ENCODE measurements around the gene NCAPD2.
"Not testable (repeated sequence)": the region's sequence is repeated elsewhere in the genome, so short reads cannot be mapped to it uniquely, and the experiment has no call there.

NCAPD2 gene

GRCh38 chr12:6532051-6532926 lies 38.4 kb downstream of the NCAPD2 start:
- Mint-ChIP-seq H3K4me3 (peak overlapping the region; percentile 99), H3K9me3 (no peaks in the 10 kb centered on the region), H3K27me3 (no peaks in the 10 kb centered on the region), H3K36me3 (ENCODE audit: low read depth) (peaks cover 82% of the 10 kb centered on the region), H3K27ac (peak overlapping the region; percentile 100), H3K4me1 (ENCODE audit: low read depth) (peaks cover 49% of the 10 kb centered on the region)

GRCh38 chr12:6532927-6533652 lies 39.2 kb downstream of the NCAPD2 start:
- peak overlapping the region; percentile 100 for H3K27ac Mint-ChIP-seq
- no peaks in the 10 kb centered on the region for H3K9me3 Mint-ChIP-seq
- peaks cover 57% of the 10 kb centered on the region for H3K4me1 Mint-ChIP-seq (ENCODE audit: low read depth)
- H3K27me3 Mint-ChIP-seq = no peaks in the 10 kb centered on the region
- peaks cover 82% of the 10 kb centered on the region for H3K36me3 Mint-ChIP-seq (ENCODE audit: low read depth)
- peak overlapping the region; percentile 99 for H3K4me3 Mint-ChIP-seq

- H3K4me3 Mint-ChIP-seq = peak overlapping the region; percentile 99
- peak overlapping the region; percentile 100 for H3K27ac Mint-ChIP-seq
- H3K4me1 Mint-ChIP-seq (ENCODE audit: low read depth) = peaks cover 59% of the 10 kb centered on the region
- peaks cover 84% of the 10 kb centered on the region for H3K36me3 Mint-ChIP-seq (ENCODE audit: low read depth)
- H3K27me3 Mint-ChIP-seq = no peaks in the 10 kb centered on the region
- no peaks in the 10 kb centered on the region for H3K9me3 Mint-ChIP-seq
Observed at GRCh38 chr12:6533653-6533922, 39.7 kb downstream of the NCAPD2 start.

- Mint-ChIP-seq H3K4me3 (peak within 1 kb of the TSS; percentile 99), H3K9me3 (no peaks in the 10 kb centered on the region), H3K36me3 (ENCODE audit: low read depth) (peaks cover 81% of the 10 kb centered on the region), H3K27ac (peak within 1 kb of the TSS; percentile 100), H3K4me1 (ENCODE audit: low read depth) (peaks cover 63% of the 10 kb centered on the region), H3K27me3 (no peaks in the 10 kb centered on the region)
Observed at GRCh38 chr12:6533923-6534694, 40.2 kb downstream of the NCAPD2 start, which contains the start of gene GAPDH. GAPDH (plus strand) TSS chr12:6534517; CDS start chr12:6534833, 316 bp downstream.

- peaks cover 83% of the 10 kb centered on the region for H3K36me3 Mint-ChIP-seq (ENCODE audit: low read depth)
- H3K9me3 Mint-ChIP-seq = no peaks in the 10 kb centered on the region
- no peaks in the 10 kb centered on the region for H3K27me3 Mint-ChIP-seq
- peak overlapping the region; percentile 99 for H3K4me3 Mint-ChIP-seq
- H3K4me1 Mint-ChIP-seq (ENCODE audit: low read depth) = peaks cover 65% of the 10 kb centered on the region
- peak overlapping the region; percentile 100 for H3K27ac Mint-ChIP-seq
Observed at GRCh38 chr12:6534695-6534944, 40.7 kb downstream of the NCAPD2 start.

GRCh38 chr12:6534945-6535696 lies 41.2 kb downstream of the NCAPD2 start:
- peak overlapping the region; percentile 100 for H3K27ac Mint-ChIP-seq
- peaks cover 70% of the 10 kb centered on the region for H3K4me1 Mint-ChIP-seq (ENCODE audit: low read depth)
- peak overlapping the region; percentile 99 for H3K4me3 Mint-ChIP-seq
- H3K9me3 Mint-ChIP-seq = no peaks in the 10 kb centered on the region
- no peaks in the 10 kb centered on the region for H3K27me3 Mint-ChIP-seq
- H3K36me3 Mint-ChIP-seq (ENCODE audit: low read depth) = peaks cover 79% of the 10 kb centered on the region

- H3K27ac Mint-ChIP-seq = peak overlapping the region; percentile 100
- H3K36me3 Mint-ChIP-seq (ENCODE audit: low read depth) = peaks cover 74% of the 10 kb centered on the region
- H3K4me1 Mint-ChIP-seq (ENCODE audit: low read depth) = peaks cover 75% of the 10 kb centered on the region
- H3K9me3 Mint-ChIP-seq = no peaks in the 10 kb centered on the region
- H3K4me3 Mint-ChIP-seq = peak overlapping the region; percentile 99
- no peaks in the 10 kb centered on the region for H3K27me3 Mint-ChIP-seq
Observed at GRCh38 chr12:6535697-6535946, 41.7 kb downstream of the NCAPD2 start.

GRCh38 chr12:6535960-6536847 lies 42.3 kb downstream of the NCAPD2 start:
- H3K36me3 Mint-ChIP-seq (ENCODE audit: low read depth) = peaks cover 68% of the 10 kb centered on the region
- H3K4me3 Mint-ChIP-seq = peak overlapping the region; percentile 99
- H3K27ac Mint-ChIP-seq = peak overlapping the region; percentile 100
- H3K9me3 Mint-ChIP-seq = no peaks in the 10 kb centered on the region
- H3K4me1 Mint-ChIP-seq (ENCODE audit: low read depth) = peaks cover 75% of the 10 kb centered on the region
- no peaks in the 10 kb centered on the region for H3K27me3 Mint-ChIP-seq

GRCh38 chr12:6536894-6537579 lies 43.1 kb downstream of the NCAPD2 start:
- H3K4me1 Mint-ChIP-seq (ENCODE audit: low read depth) = peaks cover 71% of the 10 kb centered on the region
- H3K4me3 Mint-ChIP-seq = peak overlapping the region; percentile 99
- no peaks in the 10 kb centered on the region for H3K9me3 Mint-ChIP-seq
- peak overlapping the region; percentile 100 for H3K27ac Mint-ChIP-seq
- H3K36me3 Mint-ChIP-seq (ENCODE audit: low read depth) = peaks cover 63% of the 10 kb centered on the region
- no peaks in the 10 kb centered on the region for H3K27me3 Mint-ChIP-seq

- peaks cover 63% of the 10 kb centered on the region for H3K4me1 Mint-ChIP-seq (ENCODE audit: low read depth)
- peak overlapping the region; percentile 100 for H3K27ac Mint-ChIP-seq
- not testable (repeated sequence) for H3K27me3 Mint-ChIP-seq, H3K9me3 Mint-ChIP-seq
- peaks cover 55% of the 10 kb centered on the region for H3K36me3 Mint-ChIP-seq (ENCODE audit: low read depth)
- peak overlapping the region; percentile 99 for H3K4me3 Mint-ChIP-seq
Observed at GRCh38 chr12:6537580-6538419, 43.9 kb downstream of the NCAPD2 start.

GRCh38 chr12:6538420-6539313 lies 44.8 kb downstream of the NCAPD2 start:
- Mint-ChIP-seq H3K27ac (peak overlapping the region; percentile 100), H3K9me3 (no peaks in the 10 kb centered on the region), H3K4me1 (ENCODE audit: low read depth) (peaks cover 57% of the 10 kb centered on the region), H3K36me3 (ENCODE audit: low read depth) (peaks cover 54% of the 10 kb centered on the region), H3K27me3 (no peaks in the 10 kb centered on the region), H3K4me3 (peak overlapping the region; percentile 99)

- Mint-ChIP-seq H3K9me3 (no peaks in the 10 kb centered on the region), H3K4me1 (ENCODE audit: low read depth) (peaks cover 54% of the 10 kb centered on the region), H3K27ac (peak overlapping the region; percentile 100), H3K36me3 (ENCODE audit: low read depth) (peaks cover 50% of the 10 kb centered on the region), H3K4me3 (peak overlapping the region; percentile 99), H3K27me3 (no peaks in the 10 kb centered on the region)
Observed at GRCh38 chr12:6539314-6539682, 45.4 kb downstream of the NCAPD2 start.
